ENCODE results near the gene PHF5A.

Gene PHF5A

GRCh38 chr22:41459431-41459830 lies 9.1 kb downstream of the PHF5A start:
- Histone ChIP-seq H3K4me1 (ENCODE audit: insufficient read depth, low read length, severe bottlenecking) (no peaks in the 10 kb centered on the region), H3K79me2 (ENCODE audit: insufficient read depth, low read length) (no peaks in the 10 kb centered on the region), H3K27ac (ENCODE audit: low read depth, low read length, poor library complexity, severe bottlenecking) (no peak overlapping the region), H3K27me3 (ENCODE audit: insufficient read depth, low read length) (no peaks in the 10 kb centered on the region), H3F3A (ENCODE audit: insufficient read depth, low read length) (no peaks in the 10 kb centered on the region), H3K36me3 (ENCODE audit: insufficient read depth, low read length) (peaks cover 66% of the 10 kb centered on the region), H3K9me3 (ENCODE audit: low read length) (no peaks in the 10 kb centered on the region), H4K20me1 (ENCODE audit: insufficient read depth, low read length) (no peaks in the 10 kb centered on the region), H3K9ac (ENCODE audit: low read length) (no peak overlapping the region), H3K4me3 (ENCODE audit: low read depth, low read length, poor library complexity, severe bottlenecking) (no peak overlapping the region), H3K4me2 (ENCODE audit: low read length) (no peak overlapping the region), H3K9me2 (ENCODE audit: low read depth, low read length) (no peaks in the 10 kb centered on the region), H2AFZ (ENCODE audit: low read length) (no peak overlapping the region)
- no peak for TF ChIP-seq CTCF (IDR thresholded peaks at IDR 0.05; ENCODE audit: low read length)

GRCh38 chr22:41458161-41458728 lies 10.2 kb downstream of the PHF5A start:
- Histone ChIP-seq H3K4me2 (ENCODE audit: low read length) (no peak overlapping the region), H3K36me3 (ENCODE audit: insufficient read depth, low read length) (peaks cover 54% of the 10 kb centered on the region), H4K20me1 (ENCODE audit: insufficient read depth, low read length) (no peaks in the 10 kb centered on the region), H3K27me3 (ENCODE audit: insufficient read depth, low read length) (no peaks in the 10 kb centered on the region), H2AFZ (ENCODE audit: low read length) (no peak overlapping the region), H3K4me1 (ENCODE audit: insufficient read depth, low read length, severe bottlenecking) (no peaks in the 10 kb centered on the region), H3K4me3 (ENCODE audit: low read depth, low read length, poor library complexity, severe bottlenecking) (no peak overlapping the region), H3K9ac (ENCODE audit: low read length) (no peak overlapping the region), H3K79me2 (ENCODE audit: insufficient read depth, low read length) (no peaks in the 10 kb centered on the region), H3K27ac (ENCODE audit: low read depth, low read length, poor library complexity, severe bottlenecking) (no peak overlapping the region), H3K9me3 (ENCODE audit: low read length) (no peaks in the 10 kb centered on the region), H3F3A (ENCODE audit: insufficient read depth, low read length) (no peaks in the 10 kb centered on the region), H3K9me2 (ENCODE audit: low read depth, low read length) (no peaks in the 10 kb centered on the region)
- no peak for TF ChIP-seq CTCF (IDR thresholded peaks at IDR 0.05; ENCODE audit: low read length)
- TF ChIP-seq EZH2 (IDR thresholded peaks at IDR 0.05; ENCODE audit: borderline replicate concordance, low read length): no peak

GRCh38 chr22:41448189-41448808 lies 20.2 kb downstream of the PHF5A start:
- H3K9me3 ChIP-seq (ENCODE audit: low read length): no peaks in the 10 kb centered on the region
- H3K79me2 ChIP-seq (ENCODE audit: insufficient read depth, low read length): peaks cover 22% of the 10 kb centered on the region
- peaks cover 21% of the 10 kb centered on the region for H3K4me1 ChIP-seq (ENCODE audit: insufficient read depth, low read length, severe bottlenecking)
- H3K4me2 ChIP-seq (ENCODE audit: low read length): peak overlapping the region; percentile 92
- no peaks in the 10 kb centered on the region for H3K27me3 ChIP-seq (ENCODE audit: insufficient read depth, low read length)
- TF ChIP-seq EZH2 (IDR thresholded peaks at IDR 0.05; ENCODE audit: borderline replicate concordance, low read length) (no peak), CTCF (IDR thresholded peaks at IDR 0.05; ENCODE audit: low read length) (no peak)
- no peak overlapping the region for H2AFZ ChIP-seq (ENCODE audit: low read length)
- H3F3A ChIP-seq (ENCODE audit: insufficient read depth, low read length): no peaks in the 10 kb centered on the region
- peak overlapping the region; percentile 98 for H3K27ac ChIP-seq (ENCODE audit: low read depth, low read length, poor library complexity, severe bottlenecking)
- no peaks in the 10 kb centered on the region for H4K20me1 ChIP-seq (ENCODE audit: insufficient read depth, low read length)
- H3K9ac ChIP-seq (ENCODE audit: low read length): peak overlapping the region; percentile 95
- H3K9me2 ChIP-seq (ENCODE audit: low read depth, low read length): no peaks in the 10 kb centered on the region
- peaks cover 6% of the 10 kb centered on the region; the same call in 1 of the 2 replicates for H3K36me3 ChIP-seq (ENCODE audit: insufficient read depth, low read length)
- H3K4me3 ChIP-seq (ENCODE audit: low read depth, low read length, poor library complexity, severe bottlenecking): peak overlapping the region; percentile 87
